Karpas-422 (cell line): ENCODE data around the gene PTGIS. TPM values are rescaled to one million over a fixed set of nuclear protein-coding genes. Genes with fewer than 3 reads are reported as not detected.

ENCODE experiments used
- DNase-seq: peaks from one replicate; pipeline ENCODE4 v3.0.0-alpha.2; 2015
- H2AFZ ChIP-seq: fragments of 200-600 bp; sonication (generic); 2 replicates; pipeline ENCODE4 v1.6.1; 2014; ENCODE audit warnings: antibody characterized with exemption, low read length, mixed read lengths
- H3K27ac ChIP-seq: fragments of 200-600 bp; sonication (generic); 2 replicates; pipeline ENCODE4 v1.5.1; 2014; ENCODE audit warnings: mild to moderate bottlenecking, low read length, moderate library complexity
- H3K27me3 ChIP-seq: fragments of 200-600 bp; sonication (generic); 2 replicates; pipeline ENCODE4 v1.6.1; 2014; ENCODE audit warnings: low read length, mixed read lengths
- H3K36me3 ChIP-seq: fragments of 200-600 bp; sonication (generic); 2 replicates; pipeline ENCODE4 v1.6.1; 2014; ENCODE audit warnings: low read length, mixed read lengths; ENCODE audit not compliant: insufficient read depth
- H3K4me1 ChIP-seq: fragments of 200-600 bp; sonication (generic); 2 replicates; pipeline ENCODE4 v1.6.1; 2014; ENCODE audit warnings: mild to moderate bottlenecking, low read length, mixed read lengths
- H3K4me2 ChIP-seq: fragments of 200-600 bp; sonication (generic); 2 replicates; pipeline ENCODE4 v1.6.1; 2014; ENCODE audit warnings: low read length, low read depth, mild to moderate bottlenecking; ENCODE audit not compliant: poor library complexity, severe bottlenecking
- H3K4me3 ChIP-seq: fragments of 200-600 bp; sonication (generic); 2 replicates; pipeline ENCODE4 v1.5.1; 2014; ENCODE audit warnings: mild to moderate bottlenecking, antibody characterized with exemption, low read length, mixed read lengths
- H3K79me2 ChIP-seq: fragments of 200-600 bp; sonication (generic); 2 replicates; pipeline ENCODE4 v1.6.1; 2014; ENCODE audit warnings: mild to moderate bottlenecking, low read length, mixed read lengths
- H3K9ac ChIP-seq: fragments of 200-600 bp; sonication (generic); 2 replicates; pipeline ENCODE4 v1.6.0; 2014; ENCODE audit warnings: low read length
- H3K9me2 ChIP-seq: fragments of 200-600 bp; sonication (generic), shearing (Covaris generic); replicated peaks from 2 replicates; pipeline ENCODE4 v1.6.0; 2014; ENCODE audit warnings: mild to moderate bottlenecking, low read length, moderate library complexity; ENCODE audit not compliant: insufficient read depth
- H3K9me3 ChIP-seq: fragments of 300-700, 200-600 bp; sonication (generic); 2 replicates; pipeline ENCODE4 v1.6.1; 2014; ENCODE audit warnings: low read length, mixed read lengths
- H4K20me1 ChIP-seq: fragments of 200-600 bp; sonication (generic); 2 replicates; pipeline ENCODE4 v1.6.1; 2014; ENCODE audit warnings: mild to moderate bottlenecking, antibody characterized with exemption, low read length, low read depth; ENCODE audit not compliant: insufficient read depth
- total RNA-seq: library from RNA; depleted of rRNA; stranded (reverse); fragments of >200 nt; shearing (Covaris generic); gene quantifications from 2 replicates; pipeline ENCODE4 v1.2.3, GENCODE V29; 2014; ENCODE audit warnings: low replicate concordance

Gene PTGIS
- total RNA-seq, 1 experiment from 2014 or later = not detected

GRCh38 chr20:49539481-49540231, 28.3 kb downstream of the PTGIS start:
- Histone ChIP-seq H3K9ac (no peak overlapping the region), H2AFZ (no peak overlapping the region), H3K4me1 (no peaks in the 10 kb centered on the region), H3K9me2 (no peaks in the 10 kb centered on the region), H3K27me3 (no peaks in the 10 kb centered on the region), H3K4me3 (no peak overlapping the region), H4K20me1 (no peaks in the 10 kb centered on the region), H3K79me2 (no peaks in the 10 kb centered on the region), H3K4me2 (no peak overlapping the region), H3K36me3 (no peaks in the 10 kb centered on the region), H3K9me3 (no peaks in the 10 kb centered on the region), H3K27ac (no peak overlapping the region)
- no peak for DNase-seq

GRCh38 chr20:49538950-49539349, 29.0 kb downstream of the PTGIS start:
- Histone ChIP-seq H3K9me3 (no peaks in the 10 kb centered on the region), H3K27ac (no peak overlapping the region), H2AFZ (no peak overlapping the region), H3K9ac (no peak overlapping the region), H3K4me1 (no peaks in the 10 kb centered on the region), H3K4me2 (no peak overlapping the region), H3K27me3 (no peaks in the 10 kb centered on the region), H3K36me3 (no peaks in the 10 kb centered on the region), H3K4me3 (no peak overlapping the region), H4K20me1 (no peaks in the 10 kb centered on the region), H3K9me2 (no peaks in the 10 kb centered on the region), H3K79me2 (no peaks in the 10 kb centered on the region)
- DNase-seq = no peak

DNA sequence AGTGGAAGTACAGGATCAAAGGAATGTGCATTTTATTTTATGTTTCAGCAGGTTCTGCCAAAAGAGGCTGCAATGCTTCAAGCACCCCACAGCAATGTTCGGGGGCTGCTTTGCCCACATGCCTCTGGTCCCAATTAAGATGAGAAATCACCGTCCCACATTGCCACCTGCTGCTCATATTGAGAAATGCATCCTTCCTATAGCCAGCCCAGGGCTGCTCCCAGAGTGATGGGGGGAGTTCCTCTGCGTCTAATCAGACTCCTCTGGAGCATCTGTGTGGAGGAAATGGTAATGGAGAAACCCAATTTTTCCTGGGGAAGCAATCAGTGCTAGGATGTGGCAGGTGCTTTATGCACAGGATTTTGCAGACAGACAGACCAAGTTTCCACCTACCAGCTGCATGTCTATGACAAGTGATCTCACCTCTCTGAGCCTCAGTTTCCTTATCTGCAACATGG, 33.7 kb downstream of the PTGIS start:
- H3K4me1 ChIP-seq = no peaks in the 10 kb centered on the region
- H3K9me2 ChIP-seq = no peaks in the 10 kb centered on the region
- H3K4me2 ChIP-seq = no peak overlapping the region
- DNase-seq = peak; percentile 87
- H3K36me3 ChIP-seq = no peaks in the 10 kb centered on the region
- no peak overlapping the region for H3K27ac ChIP-seq
- H3K4me3 ChIP-seq = no peak overlapping the region
- H3K9me3 ChIP-seq = no peaks in the 10 kb centered on the region
- H3K27me3 ChIP-seq = no peaks in the 10 kb centered on the region
- H3K79me2 ChIP-seq = no peaks in the 10 kb centered on the region
- H3K9ac ChIP-seq = no peak overlapping the region
- no peaks in the 10 kb centered on the region for H4K20me1 ChIP-seq
- H2AFZ ChIP-seq = no peak overlapping the region

GRCh38 chr20:49532285-49532946, 35.5 kb downstream of the PTGIS start:
- H3K36me3 ChIP-seq = no peaks in the 10 kb centered on the region
- H3K27ac ChIP-seq = no peak overlapping the region
- H3K9ac ChIP-seq = no peak overlapping the region
- no peaks in the 10 kb centered on the region for H3K27me3 ChIP-seq
- no peak for DNase-seq
- H3K4me2 ChIP-seq = no peak overlapping the region
- no peak overlapping the region for H2AFZ ChIP-seq
- H3K9me3 ChIP-seq = no peaks in the 10 kb centered on the region
- no peak overlapping the region for H3K4me3 ChIP-seq
- no peaks in the 10 kb centered on the region for H4K20me1 ChIP-seq
- H3K79me2 ChIP-seq = no peaks in the 10 kb centered on the region
- no peaks in the 10 kb centered on the region for H3K4me1 ChIP-seq
- H3K9me2 ChIP-seq = no peaks in the 10 kb centered on the region

DNA sequence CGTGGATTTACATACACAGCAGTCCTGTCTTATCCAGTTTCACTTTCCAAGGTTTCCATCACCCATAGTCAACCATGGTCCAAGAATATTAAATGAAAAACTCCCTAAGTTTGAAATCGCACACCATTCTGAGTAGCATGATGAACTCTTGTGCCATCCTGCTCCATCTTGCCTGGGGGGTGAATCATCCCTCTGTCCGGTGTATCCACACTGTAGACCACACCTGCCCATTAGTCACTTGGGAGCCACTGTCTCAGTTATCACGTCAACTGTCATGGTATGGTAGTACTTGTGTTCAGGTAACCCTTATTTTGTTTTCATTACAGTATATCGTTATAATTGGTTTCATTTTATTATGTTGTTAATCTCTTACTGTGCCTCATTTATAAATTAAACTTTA, 38.5 kb downstream of the PTGIS start:
- H3K36me3 ChIP-seq = no peaks in the 10 kb centered on the region
- no peaks in the 10 kb centered on the region for H3K79me2 ChIP-seq
- no peaks in the 10 kb centered on the region for H3K27me3 ChIP-seq
- H4K20me1 ChIP-seq = no peaks in the 10 kb centered on the region
- DNase-seq = no peak
- H3K4me1 ChIP-seq = no peaks in the 10 kb centered on the region
- H3K9me3 ChIP-seq = no peaks in the 10 kb centered on the region
- no peak overlapping the region for H3K4me2 ChIP-seq
- H3K9me2 ChIP-seq = no peaks in the 10 kb centered on the region
- no peak overlapping the region for H2AFZ ChIP-seq
- no peak overlapping the region for H3K4me3 ChIP-seq
- H3K27ac ChIP-seq = no peak overlapping the region
- H3K9ac ChIP-seq = no peak overlapping the region

GRCh38 chr20:49526568-49526967, 41.4 kb downstream of the PTGIS start:
- no peaks in the 10 kb centered on the region for H3K27me3 ChIP-seq
- no peak overlapping the region for H3K9ac ChIP-seq
- no peaks in the 10 kb centered on the region for H3K79me2 ChIP-seq
- H3K27ac ChIP-seq = no peak overlapping the region
- no peak overlapping the region for H3K4me2 ChIP-seq
- H4K20me1 ChIP-seq = no peaks in the 10 kb centered on the region
- no peak for DNase-seq
- no peaks in the 10 kb centered on the region for H3K4me1 ChIP-seq
- no peaks in the 10 kb centered on the region for H3K36me3 ChIP-seq
- no peaks in the 10 kb centered on the region for H3K9me2 ChIP-seq
- no peaks in the 10 kb centered on the region for H3K9me3 ChIP-seq
- H2AFZ ChIP-seq = no peak overlapping the region
- H3K4me3 ChIP-seq = no peak overlapping the region

DNA sequence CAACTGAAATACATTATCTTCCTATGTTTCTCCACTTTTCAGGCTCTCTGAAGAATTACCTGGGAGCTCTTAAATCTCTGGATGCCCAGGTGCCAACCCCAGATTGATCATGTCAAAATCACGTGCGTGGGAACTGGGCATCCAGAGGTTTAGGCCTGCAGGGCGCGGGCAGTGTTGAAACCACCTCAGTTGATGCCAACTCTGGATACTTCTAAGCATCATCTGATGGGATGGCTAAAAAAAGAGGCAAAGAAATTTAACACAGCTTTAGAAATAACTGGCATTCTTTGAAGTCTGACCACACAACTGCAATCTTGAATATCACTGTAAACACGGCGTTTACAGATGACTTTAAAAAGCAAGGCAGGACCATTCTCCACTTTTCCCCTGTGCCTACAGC, 41.9 kb downstream of the PTGIS start:
- Histone ChIP-seq H3K4me2 (no peak overlapping the region), H3K9me3 (no peaks in the 10 kb centered on the region), H3K27me3 (no peaks in the 10 kb centered on the region), H3K79me2 (no peaks in the 10 kb centered on the region), H4K20me1 (no peaks in the 10 kb centered on the region), H3K36me3 (no peaks in the 10 kb centered on the region), H3K4me3 (no peak overlapping the region), H3K9ac (no peak overlapping the region), H2AFZ (no peak overlapping the region), H3K27ac (no peak overlapping the region), H3K4me1 (no peaks in the 10 kb centered on the region), H3K9me2 (no peaks in the 10 kb centered on the region)
- DNase-seq = no peak

- H2AFZ ChIP-seq = no peak overlapping the region
- no peaks in the 10 kb centered on the region for H4K20me1 ChIP-seq
- no peak overlapping the region for H3K27ac ChIP-seq
- H3K27me3 ChIP-seq = no peaks in the 10 kb centered on the region
- no peak overlapping the region for H3K9ac ChIP-seq
- no peaks in the 10 kb centered on the region for H3K9me3 ChIP-seq
- H3K4me2 ChIP-seq = no peak overlapping the region
- H3K4me1 ChIP-seq = no peaks in the 10 kb centered on the region
- no peak overlapping the region for H3K4me3 ChIP-seq
- no peak for DNase-seq
- no peaks in the 10 kb centered on the region for H3K36me3 ChIP-seq
- H3K79me2 ChIP-seq = no peaks in the 10 kb centered on the region
- no peaks in the 10 kb centered on the region for H3K9me2 ChIP-seq
Measured at GRCh38 chr20:49523767-49524360, 44.1 kb downstream of the PTGIS start.
